HS-27A (cell line): ENCODE results near the gene GSTA5.
"Not testable (repeated sequence)": the region's sequence is repeated elsewhere in the genome, so short reads cannot be mapped to it uniquely, and the experiment has no call there.

Experiments used
- DNase-seq: peaks from one replicate; pipeline ENCODE4 v3.0.0-alpha.2; 2012; ENCODE audit warnings: low read depth, missing footprints

GSTA5 gene

DNA sequence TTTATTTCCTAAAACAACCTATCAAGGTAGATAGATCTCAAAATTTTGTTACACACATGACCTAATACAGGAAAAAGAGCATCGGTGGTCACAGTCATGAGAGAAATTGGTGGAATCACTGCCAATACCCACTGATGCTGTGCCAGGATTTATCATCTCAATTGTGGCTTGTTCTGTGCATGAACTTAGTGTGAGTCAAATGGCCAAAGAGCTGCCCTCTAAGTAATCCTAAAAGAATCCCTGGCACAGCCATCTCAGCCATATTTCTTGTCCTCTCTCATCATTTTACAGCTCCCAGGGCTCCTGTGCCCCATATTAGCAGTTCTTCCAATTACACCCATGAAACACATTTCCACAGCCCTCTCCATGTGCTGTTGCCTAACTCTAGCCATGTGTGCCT lies 6.1 kb downstream of the GSTA5 start:
- DNase-seq = no peak

DNA sequence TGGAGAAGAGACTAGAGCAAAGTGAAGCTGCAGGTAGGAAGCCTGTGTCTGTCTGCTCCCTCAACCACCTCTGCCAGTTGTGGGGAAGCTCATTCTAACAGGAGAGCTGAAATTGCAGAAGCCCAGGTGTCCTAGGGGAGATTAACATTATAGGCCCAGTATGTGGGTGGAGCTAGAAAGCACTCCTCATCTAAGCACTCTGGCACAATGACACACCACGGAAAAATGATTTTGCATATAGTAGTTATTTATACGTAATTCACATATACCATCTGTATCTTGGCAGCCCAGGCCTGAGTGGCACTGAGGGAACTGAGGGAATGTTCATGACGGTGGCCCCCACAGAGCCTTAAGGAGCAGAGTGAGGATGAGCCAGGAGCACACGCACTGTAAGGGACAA lies 9.7 kb downstream of the GSTA5 start:
- not testable (repeated sequence) for DNase-seq

DNA sequence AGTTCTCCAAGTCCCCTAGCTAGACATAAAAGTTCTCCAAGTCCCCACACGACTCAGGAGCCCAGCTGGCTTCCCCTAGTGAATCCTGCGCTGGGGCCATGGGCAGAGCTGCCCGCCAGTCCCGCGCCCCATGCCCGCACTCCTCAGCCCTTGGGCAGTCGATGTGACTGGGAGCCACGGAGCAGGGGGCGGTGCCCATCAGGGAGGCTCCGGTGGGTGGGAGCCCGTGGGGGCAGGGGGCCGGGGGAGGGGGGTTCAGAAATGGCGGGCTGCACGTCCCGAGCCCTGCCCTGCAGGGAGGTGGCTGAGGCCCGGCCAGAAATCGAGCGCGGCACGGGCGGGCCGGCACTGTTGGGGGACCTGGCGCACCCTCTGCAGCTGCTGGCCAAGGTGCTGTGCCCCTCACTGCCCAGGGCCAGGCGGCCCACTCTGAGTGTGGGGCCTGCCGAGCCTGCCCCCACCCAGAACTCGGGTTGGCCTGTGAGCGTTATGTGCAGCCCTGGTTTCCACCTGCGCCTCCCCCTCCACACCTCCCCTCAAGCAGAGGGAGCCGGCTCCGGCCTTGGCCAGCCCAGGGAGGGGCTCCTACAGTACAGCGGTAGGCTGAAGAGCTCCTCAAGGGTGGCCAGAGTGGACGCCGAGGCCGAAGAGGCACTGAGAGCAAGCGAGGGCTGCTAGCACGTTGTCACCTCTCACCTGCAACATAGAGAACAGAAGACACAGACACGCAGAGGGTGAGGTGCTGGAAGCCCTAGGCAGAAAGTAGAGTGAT lies 11.4 kb downstream of the GSTA5 start:
- DNase-seq = no peak

DNA sequence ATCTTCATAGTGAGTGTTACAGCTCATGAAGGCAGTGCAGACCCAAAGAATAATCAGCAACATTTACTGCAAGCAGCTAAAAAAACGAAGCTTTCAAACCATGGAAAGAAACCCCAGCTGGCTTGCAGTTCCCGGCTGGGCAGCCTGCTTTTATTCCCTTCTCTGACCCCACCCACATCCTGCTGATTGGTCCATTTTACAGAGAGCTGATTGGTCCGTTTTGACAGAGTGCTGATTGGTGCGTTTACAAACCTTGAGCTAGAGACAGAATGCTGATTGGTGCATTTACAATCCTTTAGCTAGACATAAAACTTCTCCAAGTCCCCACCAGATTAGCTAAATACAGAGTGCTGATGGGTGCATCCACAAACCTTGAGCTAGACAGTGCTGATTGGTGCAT lies 12.0 kb downstream of the GSTA5 start:
- not testable (repeated sequence) for DNase-seq

DNA sequence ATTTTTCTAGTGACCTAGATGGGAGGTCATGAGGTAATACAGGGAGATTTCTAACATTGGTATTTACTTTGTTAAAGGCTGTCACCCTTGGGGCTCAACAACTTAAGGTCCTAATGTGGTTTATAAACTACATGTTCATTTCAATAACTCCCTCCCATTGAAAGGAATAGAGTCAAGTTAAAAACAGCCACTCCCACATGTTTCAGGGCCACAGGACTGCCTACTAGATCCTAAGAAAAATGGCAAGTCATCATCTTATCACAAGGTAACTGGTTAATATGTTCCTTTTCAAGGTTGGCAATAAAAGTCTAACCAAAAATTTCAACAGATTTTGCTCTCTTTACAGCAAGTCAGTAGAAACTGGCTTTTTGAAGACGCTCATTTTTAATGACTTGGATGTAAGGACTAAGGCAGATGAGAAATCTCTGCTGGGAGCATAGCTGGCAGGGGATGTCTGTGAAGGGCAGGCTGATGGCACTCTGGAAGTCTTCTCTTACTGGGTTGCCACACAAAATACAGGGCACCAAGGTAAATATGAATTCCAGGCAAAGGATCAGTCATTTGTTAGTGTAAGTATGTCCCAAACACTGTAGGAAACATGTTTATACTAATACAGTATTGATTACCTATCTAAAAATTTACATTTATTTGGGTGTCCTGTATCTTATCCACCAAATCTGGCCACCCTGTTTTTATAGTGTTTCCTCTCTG lies 13.4 kb downstream of the GSTA5 start:
- not testable (repeated sequence) for DNase-seq

DNA sequence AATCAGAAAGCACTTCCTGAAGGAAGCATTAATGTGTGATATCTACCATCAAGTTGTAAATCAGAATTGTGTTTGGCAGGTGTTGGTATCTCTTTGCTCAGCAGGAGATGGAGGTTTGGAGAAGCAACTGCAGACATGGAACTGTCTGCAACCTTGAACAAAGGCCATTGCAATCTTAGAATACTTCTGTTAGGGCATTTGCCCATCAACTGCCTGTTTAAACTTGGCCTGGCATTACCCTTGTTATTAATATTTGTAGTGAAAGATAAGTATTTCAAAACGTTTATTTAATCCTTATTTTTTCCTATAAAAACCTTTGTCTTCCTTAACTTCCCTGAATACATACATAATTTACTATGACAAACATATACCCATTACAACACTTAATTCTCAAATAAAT lies 14.1 kb downstream of the GSTA5 start:
- DNase-seq = no peak

DNA sequence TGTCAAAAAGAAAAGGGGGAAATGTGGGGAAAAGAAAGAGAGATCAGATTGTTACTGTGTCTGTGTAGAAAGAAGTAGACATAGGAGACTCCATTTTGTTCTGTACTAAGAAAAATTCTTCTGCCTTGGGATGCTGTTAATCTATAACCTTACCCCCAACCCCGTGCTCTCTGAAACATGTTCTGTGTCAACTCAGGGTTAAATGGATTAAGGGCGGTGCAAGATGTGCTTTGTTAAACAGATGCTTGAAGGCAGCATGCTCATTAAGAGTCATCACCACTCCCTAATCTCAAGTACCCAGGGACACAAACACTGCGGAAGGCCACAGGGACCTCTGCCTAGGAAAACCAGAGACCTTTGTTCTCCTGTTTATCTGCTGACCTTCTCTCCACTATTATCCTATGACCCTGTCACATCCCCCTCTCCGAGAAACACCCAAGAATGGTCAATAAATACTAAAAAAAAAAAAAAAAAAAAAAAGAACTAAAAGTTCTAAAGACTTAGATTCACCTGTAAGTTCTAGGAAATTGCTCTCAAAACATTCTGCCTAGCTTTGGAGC lies 14.6 kb downstream of the GSTA5 start:
- DNase-seq = not testable (repeated sequence)

DNA sequence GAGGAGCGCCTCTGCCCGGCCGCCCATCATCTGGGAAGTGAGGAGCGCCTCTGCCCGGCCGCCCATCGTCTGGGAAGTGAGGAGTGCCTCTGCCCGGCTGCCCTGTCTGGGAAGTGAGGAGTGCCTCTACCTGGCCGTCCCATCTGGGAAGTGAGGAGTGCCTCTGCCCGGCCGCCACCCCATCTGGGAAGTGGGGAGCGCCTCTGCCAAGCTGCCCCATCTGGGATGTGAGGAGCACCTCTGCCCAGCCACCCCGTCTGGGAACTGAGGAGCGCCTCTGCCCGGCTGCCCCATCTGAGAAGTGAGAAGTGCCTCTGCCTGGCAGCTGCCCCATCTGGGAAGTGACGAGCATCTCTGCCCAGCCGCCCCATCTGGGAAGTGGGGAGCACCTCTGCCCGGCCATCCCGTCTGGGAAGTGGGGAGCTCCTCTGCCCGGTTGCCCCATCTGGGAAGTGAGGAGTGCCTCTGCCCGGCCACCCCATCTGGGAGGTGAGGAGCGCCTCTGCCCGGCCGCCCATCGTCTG lies 15.3 kb downstream of the GSTA5 start:
- DNase-seq = not testable (repeated sequence)

DNA sequence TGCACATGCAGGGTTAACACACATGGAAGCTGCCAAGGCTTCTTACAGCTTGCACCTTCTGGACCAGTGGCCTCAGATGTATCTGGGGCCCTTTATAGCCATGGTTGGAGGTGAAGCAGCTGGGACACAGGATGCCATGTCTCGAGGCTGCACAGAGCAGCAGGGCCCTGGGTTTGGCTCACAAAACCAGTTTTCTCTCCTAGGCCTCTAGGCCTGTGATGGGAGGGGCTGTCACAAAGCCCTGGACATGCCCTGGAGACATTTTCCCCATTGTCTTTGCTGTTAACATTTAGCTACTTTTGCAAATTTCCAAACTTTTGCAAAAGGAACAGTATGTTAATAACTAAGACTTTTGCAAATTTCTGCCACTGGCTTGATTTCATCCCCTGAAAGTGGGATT lies 18.8 kb downstream of the GSTA5 start:
- no peak for DNase-seq

DNA sequence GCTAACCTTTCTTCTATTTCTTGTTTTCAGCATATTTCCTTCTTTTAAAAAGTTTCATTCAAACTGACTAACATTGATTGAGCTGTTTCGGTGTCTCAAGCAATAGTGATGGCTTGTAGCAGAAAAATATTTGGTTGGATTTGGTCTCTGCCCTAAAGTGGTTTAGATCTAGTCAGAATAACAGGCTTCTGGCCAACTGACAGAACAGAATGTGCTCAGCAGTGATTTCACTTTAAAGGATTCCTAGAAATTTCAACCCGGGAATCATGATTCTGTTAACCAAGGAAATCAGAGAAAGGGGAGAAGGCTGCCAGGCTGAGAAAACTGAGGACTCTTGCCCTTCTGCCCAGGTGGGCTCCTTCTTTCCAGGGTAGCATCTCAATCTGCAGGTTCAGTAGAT lies 20.4 kb downstream of the GSTA5 start:
- no peak for DNase-seq

DNA sequence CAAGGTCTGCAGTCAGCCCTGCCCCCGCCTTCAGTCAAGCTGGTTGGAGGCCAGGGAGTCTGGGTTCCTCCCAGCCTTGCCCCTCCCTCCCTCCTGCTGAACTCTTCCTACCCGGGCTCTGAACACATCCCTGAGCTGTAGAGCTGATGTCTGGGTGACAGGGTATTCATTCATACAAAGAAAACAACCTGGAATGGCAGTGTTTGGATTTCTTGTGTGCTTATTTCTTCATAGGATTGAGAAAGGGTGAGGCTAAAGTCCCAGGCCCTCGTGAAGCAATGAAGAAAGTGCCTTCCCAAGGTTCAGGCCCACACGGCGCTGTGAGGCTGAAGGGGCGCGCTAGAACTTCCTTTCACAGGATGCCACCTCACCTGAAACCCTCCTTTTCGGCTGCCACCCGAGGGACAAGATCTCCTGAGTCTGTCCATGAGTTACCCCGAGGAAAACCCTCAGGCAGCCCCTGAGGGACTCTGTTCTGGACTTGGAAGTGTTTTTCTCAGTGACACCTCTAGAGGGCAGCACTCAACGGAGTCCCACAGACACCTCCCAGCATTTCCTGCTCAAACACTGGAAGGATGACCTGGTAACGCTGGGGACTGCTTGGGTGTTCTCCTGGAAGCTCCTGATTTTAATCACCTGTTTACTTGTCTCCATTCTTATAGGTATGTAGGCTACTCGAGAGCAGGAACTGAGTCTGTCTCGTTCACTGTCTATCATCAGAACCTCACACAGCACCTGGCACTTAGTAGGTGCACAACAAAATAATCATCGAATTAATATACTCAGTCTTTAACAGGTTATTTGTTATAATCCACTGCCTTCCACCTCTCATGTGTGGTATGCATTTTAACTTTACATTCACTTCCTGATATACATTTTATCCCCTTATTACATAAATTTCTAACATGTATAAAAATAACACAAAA lies 25.2 kb downstream of the GSTA5 start:
- no peak for DNase-seq

DNA sequence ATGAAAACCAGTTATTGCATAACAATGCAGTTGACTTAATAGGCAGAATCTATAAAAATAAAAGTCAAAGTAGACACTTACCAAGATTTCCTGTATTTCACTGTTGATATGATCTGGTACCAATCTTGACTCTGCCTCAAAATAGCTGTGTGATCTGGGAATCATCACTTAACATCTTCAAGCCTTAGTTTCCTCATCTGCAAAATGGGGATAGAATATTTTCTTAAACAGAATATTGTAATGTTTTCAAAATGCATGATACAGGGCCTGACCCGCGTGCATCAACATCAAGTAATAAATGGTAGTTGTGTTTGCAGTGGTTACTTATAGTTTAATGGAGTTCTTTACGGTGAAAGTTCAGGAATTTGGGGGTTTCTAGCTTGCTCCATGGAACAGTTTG lies 26.1 kb downstream of the GSTA5 start:
- not testable (repeated sequence) for DNase-seq

DNA sequence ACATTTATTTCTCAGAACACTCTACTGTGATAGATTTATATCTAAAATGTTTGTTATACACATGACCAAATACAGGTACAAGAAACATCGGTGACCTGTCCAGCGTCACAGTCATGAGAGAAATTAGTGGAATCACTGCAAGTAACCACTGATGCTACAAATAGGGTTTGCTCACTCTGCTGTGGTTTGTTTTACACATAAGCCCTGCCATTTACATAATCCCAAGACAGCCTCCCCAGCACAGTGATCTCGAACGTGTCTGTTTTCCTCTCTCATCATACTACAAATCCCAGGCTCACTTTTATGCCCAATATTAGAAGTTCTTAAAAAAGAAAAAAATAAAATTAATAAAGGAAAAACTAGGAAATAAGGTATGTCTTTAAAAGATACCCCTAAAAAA lies 30.8 kb downstream of the GSTA5 start:
- DNase-seq = not testable (repeated sequence)

DNA sequence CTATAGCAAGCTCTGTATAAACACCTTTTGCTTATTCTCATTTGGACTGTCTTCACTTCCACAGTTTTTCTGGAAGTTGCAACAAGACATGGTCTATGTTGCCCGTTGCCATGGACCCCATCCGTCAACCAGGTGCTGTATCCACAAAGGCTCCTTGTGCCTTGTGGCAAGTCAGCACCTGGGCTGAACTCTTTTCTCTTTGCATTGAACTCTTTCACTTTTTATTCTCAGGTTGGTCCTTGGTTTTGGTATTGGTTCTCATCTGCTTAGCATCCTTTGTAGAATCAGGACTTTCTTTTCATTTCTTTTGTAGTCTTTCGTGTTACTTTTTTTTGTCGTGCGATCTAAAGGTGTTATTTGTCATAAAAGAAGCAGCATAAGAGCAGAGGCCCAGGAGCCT lies 32.0 kb downstream of the GSTA5 start:
- no peak for DNase-seq

DNA sequence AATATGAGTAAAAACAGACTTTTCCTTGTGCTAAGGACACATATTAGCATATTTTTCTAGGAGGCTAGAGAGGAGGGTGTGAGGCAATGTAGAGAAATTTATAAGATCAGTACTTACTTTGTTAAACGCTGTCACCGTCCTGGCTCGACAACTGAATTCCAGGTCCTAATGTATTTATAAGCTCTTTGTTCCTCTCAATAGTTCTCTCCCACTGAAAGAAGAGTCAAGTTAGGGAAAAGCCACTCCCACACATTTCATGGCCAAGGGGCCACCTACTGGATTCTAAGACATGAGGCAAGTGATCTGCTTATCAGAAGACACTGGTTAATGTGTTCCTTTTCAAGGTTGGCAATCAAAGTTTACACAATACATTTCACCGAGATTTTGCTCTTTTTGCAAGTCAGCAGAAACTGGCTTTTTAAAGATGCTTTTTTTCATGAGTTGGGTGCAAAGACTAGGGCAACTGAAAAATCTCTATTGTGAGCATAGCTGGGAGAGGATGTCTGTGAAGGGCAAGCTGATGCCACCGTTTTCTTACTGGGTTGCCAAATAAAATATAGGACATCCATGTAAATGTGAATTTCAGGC lies 36.9 kb downstream of the GSTA5 start, which contains the start of gene GSTA1:
Gene GSTA1, minus strand, starts transcription at position 149 of the 588 bp plus-strand sequence. CDS start 4,549 bp downstream, outside the sequence.
- DNase-seq = not testable (repeated sequence)

DNA sequence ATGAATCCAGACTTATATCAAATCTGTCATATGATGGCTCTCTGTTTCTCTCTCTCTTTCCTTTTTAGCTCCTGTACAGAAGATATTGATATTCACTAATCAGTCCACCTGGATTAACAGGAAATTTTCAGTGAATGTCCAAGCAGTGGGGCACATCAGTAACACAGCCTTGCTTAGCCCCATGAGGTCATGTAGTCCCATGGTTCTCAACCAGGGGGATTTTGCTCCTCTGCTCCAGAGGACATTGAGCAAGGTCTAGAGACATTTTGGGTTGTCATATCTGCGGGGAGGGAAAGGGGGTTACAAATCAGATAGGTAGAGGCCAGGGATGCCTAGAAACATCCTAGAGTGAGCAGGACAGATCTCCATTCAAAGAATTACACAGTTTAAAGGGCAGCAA lies 37.8 kb downstream of the GSTA5 start:
- DNase-seq = no peak

DNA sequence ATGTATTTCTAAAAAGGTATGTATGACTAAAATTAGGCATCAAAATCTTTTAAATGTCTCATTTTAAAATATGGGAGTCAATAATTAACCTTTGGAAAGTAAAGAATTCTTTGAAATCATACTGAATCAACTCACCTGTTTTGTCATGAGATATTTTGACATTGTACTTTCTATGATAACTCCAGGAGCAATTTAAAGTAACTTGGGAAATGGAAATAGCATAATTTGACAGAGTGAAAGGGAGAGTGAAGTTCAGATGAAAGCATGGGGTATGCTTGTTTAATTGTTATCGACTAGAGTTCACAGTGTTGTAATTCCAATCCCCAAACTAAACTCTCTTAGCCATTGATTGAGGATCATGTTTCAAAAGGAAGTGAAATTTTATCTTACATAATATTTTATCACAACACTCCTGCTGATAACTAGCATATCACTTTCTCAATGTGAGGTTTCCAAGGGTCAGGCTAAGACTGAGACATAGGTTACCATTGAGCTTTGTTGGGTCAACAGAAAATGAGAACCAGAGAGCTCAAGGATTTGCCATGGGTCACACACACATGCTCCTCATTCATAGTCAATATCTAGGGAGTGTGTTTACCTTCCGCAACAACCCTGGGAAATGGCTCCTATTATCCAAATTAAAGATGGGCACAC lies 39.3 kb downstream of the GSTA5 start:
- no peak for DNase-seq

DNA sequence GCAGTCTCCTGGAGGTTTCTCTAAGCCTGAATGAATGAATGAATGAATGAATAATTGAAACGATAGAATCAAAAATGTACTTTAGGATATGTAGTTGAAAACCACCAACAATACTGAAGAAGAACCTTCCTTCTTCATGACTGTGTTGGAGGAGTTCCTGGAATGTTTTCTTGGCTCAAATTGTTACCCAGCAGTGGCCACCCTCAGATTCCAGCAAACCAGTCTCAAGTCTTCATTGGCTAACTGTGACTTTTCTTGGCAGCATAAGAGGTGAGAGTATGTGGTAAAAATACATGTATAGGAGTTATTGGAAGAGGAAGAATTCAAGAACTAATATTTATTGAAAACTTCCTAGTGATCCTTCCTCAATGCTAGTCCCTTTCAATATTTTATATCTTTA lies 41.3 kb downstream of the GSTA5 start:
- not testable (repeated sequence) for DNase-seq

DNA sequence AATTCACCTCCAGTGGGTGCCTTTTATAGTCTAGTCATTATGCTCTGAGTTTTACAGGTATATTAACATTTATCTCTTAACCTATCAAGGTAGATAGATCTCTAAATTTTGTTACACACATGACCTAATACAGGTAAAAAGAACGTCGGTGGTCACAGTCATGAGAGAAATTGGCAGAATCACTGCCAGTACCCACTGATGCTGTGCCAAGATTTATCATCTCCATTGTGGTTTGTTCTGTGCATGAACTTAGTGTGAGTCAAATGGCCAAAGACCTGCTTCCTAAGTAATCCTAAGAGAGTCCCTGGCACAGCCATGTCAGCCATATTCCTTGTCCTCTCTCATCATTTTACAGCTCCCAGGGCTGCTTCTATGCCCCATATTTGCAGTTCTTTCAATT lies 46.2 kb downstream of the GSTA5 start:
- DNase-seq = not testable (repeated sequence)

DNA sequence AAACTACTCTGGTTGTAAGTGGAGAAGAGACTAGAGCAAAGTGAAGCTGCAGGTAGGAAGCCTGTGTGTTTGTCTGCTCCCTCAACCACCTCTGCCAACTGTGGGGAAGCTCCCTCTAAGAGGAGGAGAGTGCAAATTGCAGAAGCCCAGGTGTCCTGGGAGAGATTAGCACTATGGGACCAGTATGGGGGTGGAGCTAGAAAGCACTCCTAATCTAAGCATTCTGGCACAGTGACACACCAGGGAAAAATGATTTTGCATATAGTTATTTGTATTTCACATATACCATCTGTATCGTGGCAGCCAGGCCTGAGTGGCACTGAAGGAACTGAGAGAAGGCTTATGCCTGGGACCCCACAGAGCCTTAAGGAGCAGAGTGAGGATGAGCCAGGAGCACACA lies 49.8 kb downstream of the GSTA5 start:
- DNase-seq = no peak

DNA sequence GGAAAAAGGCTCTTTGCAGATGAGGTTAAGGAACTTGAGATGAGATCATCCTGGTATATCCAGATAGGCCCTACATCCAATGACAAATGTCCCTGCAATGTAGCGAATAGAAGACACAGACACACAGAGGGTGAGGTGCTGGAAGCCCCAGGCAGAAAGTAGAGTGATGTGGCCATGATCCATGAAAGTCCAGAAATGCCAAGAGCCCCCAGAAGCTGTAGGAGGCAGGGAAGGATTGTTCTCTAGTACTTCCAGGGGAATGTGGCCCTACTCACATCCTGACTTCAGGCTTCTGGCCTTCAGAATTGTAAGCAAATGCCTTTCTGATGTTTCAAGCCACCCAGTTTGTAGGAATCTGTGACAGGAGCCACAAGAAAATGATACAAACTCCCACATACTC lies 51.0 kb downstream of the GSTA5 start:
- DNase-seq = not testable (repeated sequence)
